GM15510 (cell line): Measurements from ENCODE around the gene ZNF571.
A peak's percentile ranks its signal among the peaks of the same experiment; 100 is the strongest.

ENCODE experiments used
- POLR2A ChIP-seq: IDR thresholded peaks from 3 replicates; pipeline ENCODE4 v1.6.1; 2011; ENCODE audit warnings: borderline replicate concordance; ENCODE audit not compliant: insufficient read length; ENCODE audit errors: extremely low read depth

ZNF571 gene

GRCh38 chr19:37594304-37594981 is at the start of gene ZNF571, which contains the start of gene ZNF540:
ZNF571 (minus strand) TSS chr19:37594792; CDS start chr19:37586676, 8,116 bp downstream.
ZNF540 (plus strand) TSS chr19:37594876; CDS start chr19:37598448, 3,572 bp downstream.
- peak; percentile 45 for TF ChIP-seq POLR2A

GRCh38 chr19:37635076-37636056 is 40.8 kb upstream of the ZNF571 start:
- no peak for TF ChIP-seq POLR2A

GRCh38 chr19:37594982-37595382 is 390 bp upstream of the ZNF571 start:
- TF ChIP-seq POLR2A: no peak

- TF ChIP-seq POLR2A: no peak
Measured at GRCh38 chr19:37593996-37594303, 642 bp downstream of the ZNF571 start.

- no peak for TF ChIP-seq POLR2A
Measured at GRCh38 chr19:37583340-37583739, 11.3 kb downstream of the ZNF571 start.

GRCh38 chr19:37572203-37572602 is 22.4 kb downstream of the ZNF571 start:
- no peak for TF ChIP-seq POLR2A

- no peak for TF ChIP-seq POLR2A
Measured at GRCh38 chr19:37565370-37565669, 29.3 kb downstream of the ZNF571 start.

- no peak for TF ChIP-seq POLR2A
Measured at GRCh38 chr19:37564624-37565369, 29.8 kb downstream of the ZNF571 start.

GRCh38 chr19:37563518-37563917 is 31.1 kb downstream of the ZNF571 start:
- no peak for TF ChIP-seq POLR2A

- peak; percentile 30 for TF ChIP-seq POLR2A
Measured at GRCh38 chr19:37551129-37551993, 43.2 kb downstream of the ZNF571 start.

GRCh38 chr19:37537391-37537947 is 57.1 kb downstream of the ZNF571 start:
- no peak for TF ChIP-seq POLR2A

- no peak for TF ChIP-seq POLR2A
Measured at GRCh38 chr19:37519890-37520289, 74.7 kb downstream of the ZNF571 start.
